Right lobe of liver (tissue), 4 donors: ENCODE results near the gene F12.

Experiments
- CTCF ChIP-seq, 4 donors: fragments of 200-600 bp in 3 of 4; fragments of 450-650 bp in 1 of 4; IDR thresholded peaks; one replicate each; pipeline versions ENCODE4 v1.5.1 to v1.8.0; 2016 to 2022; ENCODE audit warnings: antibody characterized with exemption in 4 of 4, mild to moderate bottlenecking in 2 of 4
- POLR2A ChIP-seq: fragments of 450-650 bp; IDR thresholded peaks from one replicate; pipeline ENCODE4 v1.6.1; 2017; ENCODE audit warnings: antibody characterized with exemption, mild to moderate bottlenecking
- donor health status: DM: no; HTN: no; CAD: no.
- donor health status: DM: no; HTN: no; CAD: no.
- donor health status: DM: no; HTN: yes; CAD: no.

- no peak for TF ChIP-seq CTCF (IDR thresholded peaks at IDR 0.05)
- TF ChIP-seq POLR2A: no peak
Observed at GRCh38 chr5:177427919-177428573, 18.7 kb upstream of the F12 start.
